Measurements from ENCODE around the gene EPHA6. TPM values are rescaled to one million over a fixed set of nuclear protein-coding genes. Genes with fewer than 3 reads are reported as not detected.

EPHA6 gene
- total RNA-seq (2014; rRNA removed) = 1.8 and 3.6 TPM in 2 replicates
- percentile 42 among the genes with signal in this experiment for Bru-seq, nascent RNA
- BruChase-seq, experiment 1, labeled RNA remaining after a 6-hour chase = percentile 32 among the genes with signal in this experiment
- BruChase-seq, experiment 2, labeled RNA remaining after a 2-hour chase = percentile 50 among the genes with signal in this experiment
- long read RNA-seq, partial matches to known transcripts = 0 of 1 reads
- long read RNA-seq, other reads (novel, unspliced or antisense) = 1 of 1 reads

GRCh38 chr3:96813820-96814650, at the start of gene EPHA6:
EPHA6 (plus strand) TSS chr3:96814594.
- H3K27me3 ChIP-seq (ENCODE audit: low read length) = peaks cover 13% of the 10 kb centered on the region
- TF ChIP-seq EZH2 (IDR thresholded peaks at IDR 0.05; ENCODE audit: low read length, unreplicated experiment) = no peak
- peak; percentile 39; the same call in 1 of the 2 replicates for TF ChIP-seq CTCF (conservative IDR thresholded peaks at IDR 0.05; ENCODE audit: low read depth, low read length)
- H3K27ac ChIP-seq (ENCODE audit: low read length) = no peak within 1 kb of the TSS
- no peaks in the 10 kb centered on the region for H3K36me3 ChIP-seq (ENCODE audit: low read depth, low read length)
- intact Hi-C loops (cut with micrococcal nuclease) = loop anchor here (1.0 to 10.0 kb wide), 8 partner anchors 49 to 1293 kb away; no protein-coding TSS in a partner anchor
- POLR2A ChIA-PET (ENCODE audit: unreplicated experiment) = interaction anchor here (0.7 kb wide), 1 partner anchor 379 kb away, joined by 3 read pairs; no protein-coding TSS in a partner anchor
- peak within 1 kb of the TSS; percentile 18; the same call in 1 of the 2 replicates for H3K9ac ChIP-seq (ENCODE audit: low read length)
- DNase-seq (peak; percentile 66), ATAC-seq (peak; percentile 62)
- peak within 1 kb of the TSS; percentile 92 for H3K4me2 ChIP-seq (ENCODE audit: low read length)
- H3K9me3 ChIP-seq (ENCODE audit: low read length) = no peaks in the 10 kb centered on the region
- no peaks in the 10 kb centered on the region for H3F3A ChIP-seq (ENCODE audit: low read length, unreplicated experiment)
- CTCF ChIA-PET = interaction anchor here (0.6 to 0.7 kb wide), 3 partner anchors 330 to 1335 kb away, joined by 3 to 13 read pairs (median 4); no protein-coding TSS in a partner anchor
- no peaks in the 10 kb centered on the region for H3K9me2 ChIP-seq (replicated peaks; ENCODE audit: low read length)
- H2AFZ ChIP-seq (ENCODE audit: low read length) = peak within 1 kb of the TSS; percentile 98
- peak within 1 kb of the TSS; percentile 81 for H3K4me3 ChIP-seq (ENCODE audit: low read length)
- H3K4me1 ChIP-seq (ENCODE audit: insufficient read depth, low read length) = peaks cover 8% of the 10 kb centered on the region
- BruUV-seq (replicated peaks) = no TSS peak
- no peaks in the 10 kb centered on the region for H4K20me1 ChIP-seq (ENCODE audit: low read length)
- H3K79me2 ChIP-seq (ENCODE audit: low read length) = no peaks in the 10 kb centered on the region

GRCh38 chr3:96776818-96777217, 37.6 kb upstream of the EPHA6 start:
- Histone ChIP-seq H3K79me2 (ENCODE audit: low read length) (no peaks in the 10 kb centered on the region), H2AFZ (ENCODE audit: low read length) (no peak overlapping the region), H3K36me3 (ENCODE audit: low read depth, low read length) (no peaks in the 10 kb centered on the region), H3K4me1 (ENCODE audit: insufficient read depth, low read length) (no peaks in the 10 kb centered on the region), H3K4me2 (ENCODE audit: low read length) (no peak overlapping the region), H3K4me3 (ENCODE audit: low read length) (no peak overlapping the region), H4K20me1 (ENCODE audit: low read length) (no peaks in the 10 kb centered on the region), H3K9me3 (ENCODE audit: low read length) (peaks cover 12% of the 10 kb centered on the region; the same call in 1 of the 2 replicates), H3K9me2 (replicated peaks; ENCODE audit: low read length) (no peaks in the 10 kb centered on the region), H3K27ac (ENCODE audit: low read length) (no peak overlapping the region), H3F3A (ENCODE audit: low read length, unreplicated experiment) (no peaks in the 10 kb centered on the region), H3K27me3 (ENCODE audit: low read length) (no peaks in the 10 kb centered on the region), H3K9ac (ENCODE audit: low read length) (no peak overlapping the region)
- ChIA-PET CTCF (no interaction called here), POLR2A (ENCODE audit: unreplicated experiment) (no interaction called here)
- DNase-seq (no peak), ATAC-seq (no peak)
- intact Hi-C loops (cut with micrococcal nuclease) = no loop called here
- no peak for TF ChIP-seq EZH2phosphoT487 (IDR thresholded peaks at IDR 0.05; ENCODE audit: borderline replicate concordance, low read length)
- TF ChIP-seq EZH2 (IDR thresholded peaks at IDR 0.05; ENCODE audit: low read length, unreplicated experiment) = no peak
- no peak for TF ChIP-seq CTCF (conservative IDR thresholded peaks at IDR 0.05; ENCODE audit: low read depth, low read length)
- no TSS peak for BruUV-seq (replicated peaks)
